Measurements from ENCODE around the gene UNC5C. TPM values are rescaled to one million over a fixed set of nuclear protein-coding genes. Genes with fewer than 3 reads are reported as not detected.

The UNC5C gene
- total RNA-seq, 2 experiments from 2014 or later: not detected

- intact Hi-C loops (cut with DNase I, micrococcal nuclease): no loop called here
- H3K4me3 Mint-ChIP-seq: peak overlapping the region; percentile 58
- no peaks in the 10 kb centered on the region for H3K36me3 Mint-ChIP-seq (ENCODE audit: low read depth)
- no peak for ATAC-seq (ENCODE audit: poor library complexity)
- no peak for DNase-seq
- no peak overlapping the region for H3K27ac Mint-ChIP-seq
- H3K4me3 ChIP-seq (ENCODE audit: low read length): peak overlapping the region; percentile 42
- H3K27ac ChIP-seq (ENCODE audit: low read depth in 1 of 2, low read length in 2 of 2): no peak overlapping the region
- CTCF ChIA-PET: no interaction called here
- peaks cover 8% of the 10 kb centered on the region for H3K4me1 Mint-ChIP-seq (ENCODE audit: low read depth)
- no peaks in the 10 kb centered on the region for H3K9me3 Mint-ChIP-seq
- TF ChIP-seq, protein P1, sequence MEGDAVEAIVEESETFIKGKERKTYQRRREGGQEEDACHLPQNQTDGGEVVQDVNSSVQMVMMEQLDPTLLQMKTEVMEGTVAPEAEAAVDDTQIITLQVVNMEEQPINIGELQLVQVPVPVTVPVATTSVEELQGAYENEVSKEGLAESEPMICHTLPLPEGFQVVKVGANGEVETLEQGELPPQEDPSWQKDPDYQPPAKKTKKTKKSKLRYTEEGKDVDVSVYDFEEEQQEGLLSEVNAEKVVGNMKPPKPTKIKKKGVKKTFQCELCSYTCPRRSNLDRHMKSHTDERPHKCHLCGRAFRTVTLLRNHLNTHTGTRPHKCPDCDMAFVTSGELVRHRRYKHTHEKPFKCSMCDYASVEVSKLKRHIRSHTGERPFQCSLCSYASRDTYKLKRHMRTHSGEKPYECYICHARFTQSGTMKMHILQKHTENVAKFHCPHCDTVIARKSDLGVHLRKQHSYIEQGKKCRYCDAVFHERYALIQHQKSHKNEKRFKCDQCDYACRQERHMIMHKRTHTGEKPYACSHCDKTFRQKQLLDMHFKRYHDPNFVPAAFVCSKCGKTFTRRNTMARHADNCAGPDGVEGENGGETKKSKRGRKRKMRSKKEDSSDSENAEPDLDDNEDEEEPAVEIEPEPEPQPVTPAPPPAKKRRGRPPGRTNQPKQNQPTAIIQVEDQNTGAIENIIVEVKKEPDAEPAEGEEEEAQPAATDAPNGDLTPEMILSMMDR (IDR thresholded peaks at IDR 0.05): no peak
- H3K9me3 ChIP-seq (ENCODE audit: control insufficient read depth in 1 of 2, insufficient read depth in 1 of 2, low read length in 2 of 2): peaks cover 0 to 24% of the 10 kb centered on the region in 2 experiments
- H3K4me1 ChIP-seq (ENCODE audit: insufficient read depth, low read length): peaks cover 20% of the 10 kb centered on the region
- peaks cover 51% of the 10 kb centered on the region for H3K27me3 Mint-ChIP-seq
- POLR2A ChIA-PET: no interaction called here
- H3K36me3 ChIP-seq (ENCODE audit: insufficient read depth, low read length): no peaks in the 10 kb centered on the region
- peaks cover 32 to 46% of the 10 kb centered on the region in 2 experiments for H3K27me3 ChIP-seq (ENCODE audit: control insufficient read depth in 1 of 2, insufficient read depth in 2 of 2, low read length in 2 of 2)
Measured at GRCh38 chr4:95550115-95550987, 1.6 kb upstream of the UNC5C start.

DNA sequence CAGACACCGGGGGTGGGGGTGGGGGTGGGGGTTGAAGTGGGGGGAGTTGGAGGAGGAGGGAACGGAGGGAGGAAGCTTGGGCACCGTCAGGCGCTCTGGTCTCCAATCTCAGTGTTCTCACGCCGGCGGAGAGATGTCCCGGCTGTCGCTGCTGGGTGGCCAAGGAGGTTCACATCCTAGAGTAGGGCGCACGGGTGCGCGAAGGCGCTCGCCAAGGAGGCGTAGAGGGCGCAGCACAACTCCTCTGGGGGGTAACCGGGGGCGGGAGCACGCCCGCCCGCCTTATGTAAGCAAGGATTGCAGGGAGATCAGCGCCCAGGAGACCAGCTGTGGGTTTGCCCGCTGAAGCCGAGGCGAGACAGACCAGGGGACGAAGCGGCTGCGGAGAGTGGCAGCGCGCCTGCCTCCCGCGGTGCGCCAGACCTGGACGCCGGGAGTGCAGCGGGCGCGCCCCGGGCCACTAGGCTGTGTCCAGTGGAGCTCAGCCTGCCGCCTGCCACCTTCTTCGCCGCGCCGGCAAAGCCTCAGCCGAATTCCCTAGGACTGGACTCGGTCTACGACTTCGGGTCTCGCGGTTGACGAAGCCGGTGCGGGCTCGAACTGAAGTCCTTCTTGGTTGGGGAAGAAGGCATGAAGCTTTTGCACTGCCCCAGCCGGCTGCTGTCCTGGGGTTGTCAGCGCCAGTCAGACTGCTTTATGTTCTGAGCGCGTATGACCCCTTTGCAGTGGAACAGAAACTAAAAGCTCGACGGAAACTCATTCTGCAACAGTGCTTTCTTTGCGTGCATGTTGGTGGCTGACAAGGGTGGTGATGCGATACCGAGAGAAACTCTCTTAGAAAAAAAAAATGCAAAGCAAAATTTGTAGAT is 707 bp upstream of the UNC5C start:
- ChIA-PET POLR2A (no interaction called here), CTCF (no interaction called here)
- no peaks in the 10 kb centered on the region for H3K36me3 Mint-ChIP-seq (ENCODE audit: low read depth)
- H3K4me1 Mint-ChIP-seq (ENCODE audit: low read depth): peaks cover 8% of the 10 kb centered on the region
- DNase-seq (peak in 2 of 14 experiments; percentile 6 to 11), ATAC-seq (ENCODE audit: poor library complexity) (no peak)
- Histone ChIP-seq H3K4me3 (ENCODE audit: low read length) (peak overlapping the region; percentile 42), H3K27me3 (ENCODE audit: control insufficient read depth in 1 of 2, insufficient read depth in 2 of 2, low read length in 2 of 2) (peaks cover 31 to 46% of the 10 kb centered on the region in 2 experiments), H3K9me3 (ENCODE audit: control insufficient read depth in 1 of 2, insufficient read depth in 1 of 2, low read length in 2 of 2) (peaks cover 0 to 24% of the 10 kb centered on the region in 2 experiments), H3K27ac (ENCODE audit: low read depth in 1 of 2, low read length in 2 of 2) (no peak overlapping the region), H3K36me3 (ENCODE audit: insufficient read depth, low read length) (no peaks in the 10 kb centered on the region), H3K4me1 (ENCODE audit: insufficient read depth, low read length) (peaks cover 20% of the 10 kb centered on the region)
- H3K27me3 Mint-ChIP-seq: peaks cover 56% of the 10 kb centered on the region
- no peak overlapping the region for H3K27ac Mint-ChIP-seq
- H3K4me3 Mint-ChIP-seq: peak overlapping the region; percentile 58
- intact Hi-C loops (cut with DNase I, micrococcal nuclease): no loop called here
- H3K9me3 Mint-ChIP-seq: no peaks in the 10 kb centered on the region
- TF ChIP-seq, protein P1 (IDR thresholded peaks at IDR 0.05): no peak

DNA sequence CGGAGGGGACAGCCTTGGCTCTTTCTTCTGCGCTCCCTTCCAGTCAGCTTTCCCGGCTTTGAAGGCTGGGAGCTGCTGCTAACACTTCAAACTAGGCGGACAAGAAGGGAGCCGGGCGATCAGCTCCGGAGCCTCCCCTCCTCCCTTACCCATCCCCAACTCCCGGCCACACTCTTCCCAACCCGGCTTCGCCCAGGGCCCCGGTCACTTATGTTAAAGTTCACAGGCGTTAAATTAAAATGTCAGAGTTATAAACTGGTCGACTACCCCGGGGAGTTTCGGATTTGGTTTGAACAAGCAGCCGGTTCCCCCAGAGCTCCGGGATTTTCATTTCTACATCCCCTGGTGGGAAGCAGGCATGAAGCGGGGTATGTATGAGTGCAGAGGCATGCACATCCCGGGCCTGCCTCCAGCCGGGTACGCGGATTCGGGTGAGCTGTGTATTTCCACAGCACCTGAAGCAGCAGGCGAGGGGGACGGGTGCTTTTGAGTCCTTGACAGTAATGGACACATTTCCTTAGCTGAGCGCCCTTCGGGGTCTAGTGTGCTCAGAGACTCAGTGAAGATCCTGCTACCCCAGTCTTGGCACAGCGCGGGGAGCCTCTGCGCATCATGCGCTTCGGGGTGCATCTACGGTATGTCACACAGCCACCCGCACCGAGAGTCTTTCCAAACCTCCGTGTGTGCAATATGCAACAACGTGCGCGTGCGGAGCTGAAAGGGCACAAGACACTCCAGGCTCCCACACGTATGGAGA is 880 bp downstream of the UNC5C start:
- DNase-seq (no peak), ATAC-seq (ENCODE audit: poor library complexity) (no peak)
- intact Hi-C loops (cut with DNase I, micrococcal nuclease): no loop called here
- Mint-ChIP-seq H3K4me1 (ENCODE audit: low read depth) (peaks cover 8% of the 10 kb centered on the region), H3K27ac (no peak overlapping the region), H3K4me3 (peak overlapping the region; percentile 23), H3K9me3 (no peaks in the 10 kb centered on the region), H3K36me3 (ENCODE audit: low read depth) (no peaks in the 10 kb centered on the region), H3K27me3 (peaks cover 66% of the 10 kb centered on the region)
- H3K4me1 ChIP-seq (ENCODE audit: insufficient read depth, low read length): peaks cover 20% of the 10 kb centered on the region
- peaks cover 28 to 46% of the 10 kb centered on the region in 2 experiments for H3K27me3 ChIP-seq (ENCODE audit: control insufficient read depth in 1 of 2, insufficient read depth in 2 of 2, low read length in 2 of 2)
- no peaks in the 10 kb centered on the region for H3K36me3 ChIP-seq (ENCODE audit: insufficient read depth, low read length)
- H3K9me3 ChIP-seq (ENCODE audit: control insufficient read depth in 1 of 2, insufficient read depth in 1 of 2, low read length in 2 of 2): peaks cover 0 to 24% of the 10 kb centered on the region in 2 experiments
- TF ChIP-seq, protein P1 (IDR thresholded peaks at IDR 0.05): no peak
- no peak overlapping the region for H3K4me3 ChIP-seq (ENCODE audit: low read length)
- ChIA-PET POLR2A (no interaction called here), CTCF (no interaction called here)
- H3K27ac ChIP-seq (ENCODE audit: low read depth in 1 of 2, low read length in 2 of 2): no peak overlapping the region
